NCI-H345 treated with DMSO at 0.1 percent for 48 hours (cell line): ENCODE results near the gene SNTB2.
"Not testable (repeated sequence)": the region's sequence is repeated elsewhere in the genome, so short reads cannot be mapped to it uniquely, and the experiment has no call there.

Source experiments
- DNase-seq: peaks from one replicate; lab custom pipeline; 2025; ENCODE audit not compliant: unreplicated experiment; lab: John Stamatoyannopoulos, UW

Gene SNTB2

DNA sequence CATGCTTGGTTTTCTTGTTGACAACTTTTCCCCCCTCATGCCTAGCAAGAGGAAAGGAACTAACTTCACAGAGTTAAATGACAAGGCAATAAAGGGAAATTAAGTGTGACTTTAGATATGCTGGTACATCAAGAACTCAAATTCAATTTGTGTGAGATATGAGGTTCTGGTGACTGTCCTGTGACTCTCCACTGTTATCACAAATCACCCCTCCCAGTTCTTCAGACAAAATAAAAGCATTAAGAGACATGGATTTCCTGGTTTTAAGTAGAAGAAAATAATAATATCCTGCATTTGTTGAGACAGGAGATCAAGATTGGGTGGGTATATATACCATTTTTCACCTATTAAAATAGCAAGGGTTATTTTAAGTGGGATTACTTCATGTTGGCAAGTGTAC lies 46.2 kb downstream of the SNTB2 start:
- DNase-seq, result no peak

DNA sequence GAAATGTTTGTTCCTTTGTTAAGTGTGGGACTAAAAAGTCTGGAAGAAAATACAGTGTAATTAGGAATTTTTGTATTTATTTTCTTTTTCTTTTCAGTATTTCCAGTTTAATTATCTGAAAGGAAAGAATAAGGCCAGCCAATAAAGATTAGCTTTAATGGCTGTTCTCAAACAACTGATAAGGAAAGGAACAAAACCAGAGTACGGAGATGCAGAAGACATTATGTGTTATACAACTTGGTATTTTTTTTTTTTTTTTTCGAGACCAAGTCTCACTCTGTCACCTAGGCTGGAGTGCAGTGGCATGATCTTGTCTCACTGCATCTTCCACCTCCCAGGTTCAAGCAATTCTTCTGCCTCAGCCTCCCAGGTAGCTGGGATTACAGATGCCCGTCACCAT lies 47.5 kb downstream of the SNTB2 start:
- DNase-seq, result no peak

DNA sequence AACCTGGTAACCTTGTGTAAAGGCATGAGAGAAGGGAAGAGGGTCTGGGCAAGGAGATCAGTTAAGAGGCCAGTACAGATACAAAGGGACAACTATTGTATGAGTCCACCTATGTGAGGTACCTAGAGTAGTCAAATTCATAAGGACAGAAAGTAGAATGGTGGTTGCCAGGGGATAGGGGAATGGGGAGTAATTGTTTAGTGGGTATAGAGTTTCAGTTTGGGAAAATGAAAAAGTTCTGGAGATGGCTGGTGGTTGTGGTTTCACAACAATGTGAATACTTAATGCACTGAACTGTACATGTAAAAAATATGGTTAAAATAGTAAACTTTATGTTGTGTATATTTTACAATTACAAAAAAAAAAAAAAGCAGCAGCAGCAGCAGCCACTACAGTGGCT lies 49.4 kb downstream of the SNTB2 start:
- DNase-seq, result no peak

DNA sequence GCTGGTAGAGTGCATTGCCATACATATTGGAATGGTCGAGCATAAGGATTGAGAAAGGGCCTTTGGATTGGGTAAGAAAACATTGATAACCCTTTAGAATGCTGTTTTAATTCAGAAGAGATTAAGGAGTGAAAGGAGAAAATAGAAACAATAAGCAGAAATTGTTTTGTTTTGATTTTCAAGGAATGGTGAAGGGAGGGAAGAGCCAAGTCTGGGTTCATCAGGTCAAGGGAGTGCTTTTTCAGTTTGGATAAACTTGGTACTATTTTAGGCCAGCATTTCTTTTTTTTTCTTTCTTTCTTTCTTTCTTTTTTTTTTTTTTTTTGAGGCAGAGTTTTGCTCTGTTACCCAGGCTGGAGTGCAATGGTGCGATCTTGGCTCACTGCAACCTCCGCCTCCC lies 50.3 kb downstream of the SNTB2 start:
- DNase-seq, result no peak

DNA sequence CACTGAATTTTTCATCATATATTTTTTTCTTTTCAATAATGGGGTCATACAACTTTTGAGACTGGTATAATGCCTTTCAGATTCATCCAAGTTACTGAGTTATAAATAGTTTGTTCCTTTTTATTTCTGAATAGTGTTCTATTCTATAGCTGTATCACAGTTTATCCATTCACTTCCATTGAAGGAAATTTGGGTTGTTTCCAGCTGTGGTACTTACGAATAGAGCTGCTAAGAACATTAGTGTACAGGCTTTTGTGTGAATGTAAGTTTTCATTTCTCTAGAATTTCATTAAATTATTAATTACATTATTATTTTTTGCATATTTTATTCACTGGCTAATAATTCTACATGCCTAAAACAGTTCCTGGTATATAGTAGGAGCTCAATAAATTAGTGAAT lies 52.9 kb downstream of the SNTB2 start:
- no peak for DNase-seq

DNA sequence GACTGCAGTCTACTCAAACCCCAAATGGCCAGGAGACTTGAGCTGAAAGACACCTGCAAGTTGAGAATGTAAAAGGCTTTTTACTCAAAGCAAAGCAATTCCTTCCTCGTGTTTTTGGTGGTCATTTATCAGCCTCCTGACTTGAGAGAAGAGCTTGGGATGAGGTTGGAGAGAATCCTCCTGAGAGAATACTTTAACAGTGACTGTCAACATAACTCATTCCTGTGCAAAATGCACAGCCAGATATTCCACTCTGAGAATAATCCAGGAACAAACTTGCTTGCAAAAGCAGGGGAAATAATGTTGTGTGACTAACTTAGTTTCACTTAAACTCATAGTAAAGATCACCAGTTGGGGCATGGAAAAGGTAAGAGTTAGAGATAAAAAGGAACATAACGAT lies 53.4 kb downstream of the SNTB2 start:
- DNase-seq, result no peak

DNA sequence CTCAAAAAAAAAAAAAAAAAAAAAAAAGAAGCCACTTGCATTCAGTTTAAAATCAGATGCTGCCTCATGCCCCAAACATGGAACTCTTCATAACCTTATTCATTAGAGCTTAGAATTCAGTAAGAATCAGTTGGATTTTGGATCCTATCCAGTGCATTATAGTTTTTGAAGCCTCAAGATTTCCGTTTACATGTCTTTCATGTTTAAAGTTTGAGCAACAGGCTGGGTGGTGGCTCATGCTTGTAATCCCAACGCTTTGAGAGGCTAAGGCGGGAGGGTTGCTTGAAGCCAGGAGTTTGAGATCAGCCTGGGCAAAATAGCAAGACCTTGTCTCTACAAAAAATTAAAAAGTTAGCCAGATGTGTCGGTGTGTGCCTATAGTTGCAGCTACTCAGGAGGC lies 55.0 kb downstream of the SNTB2 start:
- DNase-seq, result no peak

DNA sequence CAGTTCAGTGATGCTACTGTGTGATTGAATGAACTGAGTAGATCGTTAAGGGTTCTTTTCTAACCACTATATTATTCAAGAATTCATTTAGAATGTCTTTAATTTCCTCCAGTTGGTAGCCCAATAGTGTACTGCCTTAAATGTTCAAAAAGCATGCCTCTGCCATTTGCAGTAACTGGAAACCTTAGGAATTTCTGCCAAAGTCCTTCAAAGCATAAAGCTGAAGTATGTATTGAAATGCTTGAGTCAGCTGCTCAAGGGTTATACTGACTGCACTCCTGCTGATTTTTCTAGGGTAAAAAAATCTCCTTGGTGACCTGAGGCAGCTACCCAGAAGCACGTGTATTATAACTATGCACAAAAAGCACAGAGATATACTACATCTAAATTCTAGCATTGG lies 56.5 kb downstream of the SNTB2 start:
- DNase-seq, result no peak

DNA sequence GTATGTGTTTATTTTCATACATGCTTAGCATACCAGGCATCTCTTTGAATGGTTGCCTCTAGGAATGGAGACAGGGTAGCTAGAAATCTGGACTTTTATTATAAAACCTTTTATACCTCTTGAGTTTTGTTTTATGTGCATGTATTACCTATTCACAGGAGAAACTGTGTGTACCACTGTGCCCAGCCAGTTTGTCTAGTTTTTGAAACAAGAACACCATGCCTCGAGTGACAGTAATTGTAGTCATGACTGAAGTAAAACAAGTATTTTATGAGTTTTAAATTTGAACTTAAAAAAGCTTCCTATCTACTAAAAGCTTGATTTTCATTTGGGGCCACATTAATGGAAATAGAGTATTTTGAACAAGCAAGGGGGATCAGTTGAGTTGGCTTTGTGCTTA lies 57.4 kb downstream of the SNTB2 start:
- no peak for DNase-seq

DNA sequence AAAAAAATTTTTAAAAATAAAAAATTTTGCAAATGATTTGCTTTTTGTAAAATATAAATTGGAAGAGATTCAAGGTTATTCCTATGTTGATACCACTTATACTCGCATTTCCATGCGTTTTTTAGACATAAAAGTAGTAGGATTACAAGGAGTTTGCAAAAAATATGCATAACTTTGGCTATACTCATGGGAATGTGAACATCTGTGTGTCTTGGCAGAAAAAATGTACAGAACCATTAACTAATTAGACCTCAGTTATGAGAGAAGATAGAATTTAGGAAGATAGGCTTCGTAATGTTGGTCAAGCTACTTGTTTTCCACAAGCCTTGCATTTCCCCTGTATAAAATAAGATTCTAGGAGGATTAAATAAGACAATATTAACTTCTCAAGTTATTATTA lies 63.1 kb downstream of the SNTB2 start:
- no peak for DNase-seq

DNA sequence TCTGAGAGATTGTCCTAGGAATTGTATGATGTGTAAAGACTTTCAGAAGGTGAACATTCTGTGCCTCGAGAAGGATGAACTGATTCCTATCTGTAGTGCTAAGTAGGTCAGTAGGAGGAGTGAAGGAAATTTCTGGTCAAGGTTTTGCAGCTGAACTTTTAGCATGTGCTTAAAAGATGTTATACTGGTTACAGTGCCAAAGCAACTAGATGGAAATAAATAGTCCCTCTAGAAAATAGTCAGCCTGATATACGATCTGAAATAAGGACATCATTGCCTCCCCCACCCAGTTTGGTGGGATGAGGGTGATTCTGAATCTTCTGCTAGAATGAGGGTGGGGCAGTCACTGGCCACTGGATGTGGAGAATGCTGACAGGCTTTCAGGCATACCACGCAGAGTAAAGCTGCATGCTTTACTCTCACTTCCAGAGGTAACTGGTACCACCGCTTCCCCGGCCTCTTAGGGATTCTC lies 66.9 kb downstream of the SNTB2 start:
- DNase-seq, result no peak

DNA sequence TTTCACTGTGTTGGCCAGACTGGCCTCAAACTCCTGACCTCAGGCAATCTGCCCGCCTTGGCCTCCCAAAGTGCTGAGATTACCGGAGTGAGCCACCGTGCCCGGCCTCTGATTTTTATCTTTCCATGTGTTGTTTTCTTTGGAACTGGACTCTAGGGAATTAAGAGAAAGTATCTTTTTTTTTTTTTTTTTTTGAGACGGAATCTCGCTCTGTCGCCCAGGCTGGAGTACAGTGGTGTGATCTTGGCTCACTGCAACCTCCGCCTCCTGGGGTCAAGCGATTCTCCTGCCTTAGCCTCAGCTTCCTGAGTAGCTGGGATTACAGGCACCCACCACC lies 72.4 kb downstream of the SNTB2 start:
- DNase-seq, result not testable (repeated sequence)

DNA sequence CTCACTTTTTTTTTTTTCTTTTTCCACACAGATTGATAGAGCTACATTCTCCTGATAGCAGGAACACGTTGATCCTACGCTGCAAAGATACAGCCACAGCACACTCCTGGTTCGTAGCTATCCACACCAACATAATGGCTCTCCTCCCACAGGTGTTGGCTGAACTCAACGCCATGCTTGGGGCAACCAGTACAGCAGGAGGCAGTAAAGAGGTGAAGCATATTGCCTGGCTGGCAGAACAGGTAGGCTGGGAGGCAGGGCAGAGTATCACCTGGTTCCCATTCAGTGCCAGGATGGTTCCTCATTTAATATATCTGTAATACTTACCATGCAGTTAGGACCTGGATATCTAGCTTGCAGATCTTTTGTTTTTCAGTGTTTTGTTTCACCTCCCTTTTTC lies 73.1 kb downstream of the SNTB2 start:
- DNase-seq, result no peak

DNA sequence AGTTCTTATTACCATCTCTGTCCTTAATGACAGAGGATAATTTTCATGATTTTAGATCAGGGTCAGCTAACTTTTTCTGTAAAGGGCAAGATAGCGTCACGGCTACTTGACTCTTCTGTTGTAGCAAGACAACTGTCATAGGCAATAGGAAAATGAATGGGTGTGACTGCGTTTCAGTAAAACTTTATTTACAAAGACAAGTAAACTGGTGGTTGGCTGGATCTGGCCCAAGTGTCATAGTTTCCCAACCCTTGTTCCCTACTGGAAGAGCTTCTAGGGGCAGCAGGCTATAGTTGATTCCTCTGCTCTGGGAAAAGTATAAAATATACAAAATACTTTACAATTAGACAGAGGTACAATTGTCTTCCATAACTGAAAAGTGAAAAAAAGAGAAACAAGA lies 73.5 kb downstream of the SNTB2 start:
- no peak for DNase-seq

DNA sequence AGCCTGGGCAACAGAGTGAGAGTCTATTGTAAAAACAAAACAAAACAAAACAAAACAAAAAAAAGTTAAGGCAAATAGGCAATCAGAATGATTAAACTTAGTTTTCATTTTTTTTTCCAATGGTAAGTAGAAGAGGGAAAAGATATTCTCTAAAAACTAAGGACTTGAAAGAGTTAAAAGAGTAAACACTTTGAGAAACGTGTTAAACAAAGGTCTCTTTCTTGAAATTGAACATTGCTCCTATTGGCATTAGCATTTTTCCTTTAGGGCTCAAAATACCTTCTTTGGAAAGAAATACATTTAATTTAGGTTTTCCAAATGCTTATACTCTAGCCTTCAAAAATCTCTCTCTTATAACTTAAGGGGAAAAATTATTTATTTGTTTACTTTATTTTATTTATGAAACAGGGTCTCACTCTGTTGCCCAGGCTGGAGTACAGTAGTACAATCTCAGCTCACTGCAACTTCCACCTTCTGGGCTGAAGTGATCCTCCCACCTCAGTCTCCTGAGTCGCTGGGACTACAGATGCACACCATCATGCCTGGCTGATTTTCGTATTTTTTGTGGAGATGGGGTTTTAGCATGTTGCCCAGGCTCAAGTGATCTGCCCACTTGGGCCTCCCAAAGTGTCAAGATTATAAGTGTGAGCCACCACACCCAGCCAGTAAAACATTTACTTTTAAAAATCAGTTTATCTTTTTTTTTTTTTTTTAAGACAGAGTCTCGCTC lies 79.5 kb downstream of the SNTB2 start:
- DNase-seq, result no peak

DNA sequence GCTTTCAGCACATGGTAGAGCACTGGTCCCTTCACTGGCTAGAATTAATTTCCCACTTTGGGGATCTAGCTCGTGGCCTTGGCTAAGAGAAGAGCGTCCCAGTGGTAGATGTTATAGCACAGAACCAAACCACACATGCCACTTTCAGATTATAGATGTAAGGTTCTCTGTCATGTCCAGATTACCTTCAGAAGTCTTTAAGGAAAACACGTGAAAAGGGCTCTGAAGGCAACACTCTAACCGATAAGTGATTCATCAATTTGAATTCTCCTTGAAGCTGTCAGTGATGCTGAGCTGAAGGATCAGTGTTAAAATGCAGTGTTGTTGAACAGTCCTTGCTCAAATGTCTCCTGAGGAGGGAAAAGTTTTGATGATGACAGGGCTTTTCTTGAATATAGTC lies 80.7 kb downstream of the SNTB2 start:
- no peak for DNase-seq

DNA sequence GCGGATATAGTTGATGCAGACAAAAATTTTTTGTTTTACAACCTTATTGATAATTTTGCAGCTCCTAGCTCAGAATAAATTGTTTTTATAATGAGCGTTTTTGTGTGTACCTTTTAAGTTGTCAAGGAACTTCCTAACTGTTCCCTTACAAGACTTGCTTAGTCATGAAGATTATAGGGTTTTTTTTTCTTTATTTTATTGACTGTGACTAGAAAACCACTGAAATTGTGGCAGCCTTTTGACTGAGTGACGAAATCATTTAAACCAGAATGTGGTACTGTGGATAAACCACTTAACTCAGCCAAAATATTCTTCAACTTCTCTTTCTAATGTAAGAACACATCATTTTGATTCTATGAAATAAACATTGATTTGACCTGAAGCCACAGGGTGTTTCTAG lies 83.4 kb downstream of the SNTB2 start:
- no peak for DNase-seq

DNA sequence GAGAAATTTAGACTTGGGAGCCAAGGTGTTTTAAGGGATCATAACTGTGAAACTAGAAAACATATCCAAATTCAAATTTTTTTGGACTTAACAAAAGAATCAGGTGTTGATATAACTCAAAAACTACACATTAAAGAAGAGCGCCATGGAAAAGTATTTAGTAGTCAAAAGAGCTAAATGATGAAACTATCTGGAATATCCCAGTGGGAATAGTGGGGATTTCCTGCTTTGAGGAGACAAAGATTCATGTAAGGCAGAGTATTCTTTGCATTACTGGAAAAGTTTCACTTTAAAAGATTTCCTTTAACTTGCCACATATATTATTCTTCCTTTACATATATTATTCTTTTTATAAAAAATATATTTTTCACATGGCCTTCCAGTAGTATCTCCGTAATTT lies 83.9 kb downstream of the SNTB2 start:
- no peak for DNase-seq

DNA sequence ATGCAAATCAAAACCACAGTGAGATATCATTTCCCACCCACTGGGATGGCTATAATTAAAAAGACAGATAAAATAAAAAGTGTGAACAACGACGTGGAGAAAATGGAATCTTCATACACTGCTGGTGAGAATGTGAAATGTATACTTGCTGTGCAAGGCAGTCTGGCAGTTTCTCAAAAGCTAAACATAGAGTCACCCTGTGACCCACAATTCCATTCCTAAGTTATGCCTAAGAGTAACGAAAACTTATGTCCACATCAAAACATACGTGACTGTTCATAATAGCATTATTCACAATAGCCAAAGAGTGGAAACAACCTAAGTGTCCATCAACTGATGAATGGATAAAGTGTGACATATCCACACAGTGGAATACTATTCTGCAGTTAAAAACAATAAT lies 86.0 kb downstream of the SNTB2 start:
- no peak for DNase-seq

DNA sequence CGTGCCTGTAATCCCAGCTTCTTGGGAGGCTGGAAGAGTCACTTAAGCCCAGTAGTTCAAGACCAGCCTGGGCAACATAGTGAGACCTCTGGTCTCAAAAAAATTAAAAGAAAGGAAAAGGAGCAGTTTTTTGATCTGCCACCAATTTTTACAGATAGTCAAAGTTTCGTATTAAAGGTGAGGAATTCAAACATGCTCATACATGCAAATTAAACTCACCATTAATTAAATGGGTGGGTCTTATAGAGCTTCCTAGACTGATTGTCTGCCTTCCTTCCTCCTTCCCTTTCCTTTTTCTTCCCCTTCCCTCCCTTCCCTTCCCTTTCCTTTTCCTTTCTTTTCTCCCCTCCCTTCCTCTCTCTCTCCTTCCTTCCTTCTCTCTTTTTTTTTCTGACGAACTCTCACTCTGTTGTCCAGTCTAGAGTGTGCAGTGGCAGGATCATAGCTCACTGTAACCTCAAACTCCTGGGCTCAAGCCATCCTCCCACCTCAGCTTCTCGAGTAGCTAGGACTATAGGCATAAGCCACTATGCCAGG lies 87.8 kb downstream of the SNTB2 start:
- no peak for DNase-seq

DNA sequence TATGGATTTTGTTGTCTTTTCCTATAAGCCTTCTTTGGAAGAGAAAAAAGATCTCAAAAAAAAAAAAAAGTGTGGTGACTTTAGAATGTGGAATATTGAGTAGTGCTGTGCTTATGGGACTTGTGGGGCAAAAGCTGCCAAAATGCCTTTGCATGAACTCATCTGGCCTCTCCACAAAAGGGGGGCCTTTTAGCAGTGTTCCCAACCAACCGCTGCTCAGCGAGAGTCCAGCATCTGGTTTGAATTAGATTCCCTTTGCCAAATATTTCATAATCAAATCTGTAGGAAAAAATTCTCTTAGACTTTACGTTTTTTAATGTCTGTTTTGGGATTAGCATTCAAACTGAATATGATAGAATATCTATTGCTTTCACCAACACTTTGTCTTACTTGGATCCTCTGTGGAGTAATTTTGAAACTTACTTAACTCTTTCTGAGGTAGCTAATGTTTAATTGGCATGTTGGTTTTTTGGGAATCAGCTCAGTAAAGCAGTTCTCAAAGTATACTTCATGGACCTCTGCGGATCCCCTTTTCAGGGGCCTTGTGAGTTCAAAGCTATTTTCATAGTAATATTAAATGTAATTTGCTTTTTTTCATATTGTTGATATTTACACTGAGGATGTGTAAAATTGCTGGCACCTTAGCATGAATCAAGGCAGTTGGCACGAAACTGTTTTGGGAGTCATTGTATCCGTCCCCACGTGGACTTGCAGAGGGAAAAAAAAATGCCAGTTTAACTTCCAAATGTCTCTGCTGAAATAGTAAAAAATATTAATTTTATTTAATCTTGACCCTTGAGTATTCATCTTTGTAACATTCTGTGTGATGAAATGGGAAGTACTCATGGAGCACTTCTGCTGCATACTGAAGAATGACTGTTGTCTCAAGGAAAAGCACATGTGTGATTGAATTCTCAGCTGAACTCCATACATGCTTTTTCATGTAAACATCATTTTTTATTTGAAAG lies 89.5 kb downstream of the SNTB2 start:
- DNase-seq, result no peak

DNA sequence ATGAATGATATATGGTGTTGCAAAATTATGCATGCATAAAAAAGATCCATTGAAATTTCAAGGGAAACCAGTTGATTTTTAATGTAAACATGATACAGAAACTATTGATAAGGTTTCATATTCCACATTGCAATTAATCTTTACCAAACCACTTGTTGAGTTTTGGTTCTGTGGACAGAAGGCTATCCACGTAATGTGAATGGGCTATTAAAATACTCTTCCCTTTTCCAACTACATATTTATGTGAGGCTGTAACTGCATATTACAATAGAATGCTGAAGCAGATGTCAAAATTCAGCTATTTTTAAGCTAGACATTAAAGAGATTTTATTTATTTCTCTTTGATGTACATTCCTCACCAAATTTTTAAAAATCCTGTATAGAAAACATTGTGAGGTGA lies 90.4 kb downstream of the SNTB2 start:
- no peak for DNase-seq
